Right lobe of liver (tissue), 4 donors: ENCODE results near the gene NOTCH3.

ENCODE experiments used
- POLR2A ChIP-seq: fragments of 450-650 bp; IDR thresholded peaks from one replicate; pipeline ENCODE4 v1.6.1; 2017; ENCODE audit warnings: antibody characterized with exemption, mild to moderate bottlenecking
- TF ChIP-seq, protein P1 (sequence below), 4 donors: fragments of 200-600 bp in 3 of 4; fragments of 450-650 bp in 1 of 4; IDR thresholded peaks; one replicate each; pipeline versions ENCODE4 v1.5.1 to v1.8.0; 2016 to 2022; ENCODE audit warnings: antibody characterized with exemption in 4 of 4, mild to moderate bottlenecking in 2 of 4
- donor health status: DM: no; HTN: no; CAD: no.
- donor health status: DM: no; HTN: no; CAD: no.
- donor health status: DM: no; HTN: yes; CAD: no.

DNA sequence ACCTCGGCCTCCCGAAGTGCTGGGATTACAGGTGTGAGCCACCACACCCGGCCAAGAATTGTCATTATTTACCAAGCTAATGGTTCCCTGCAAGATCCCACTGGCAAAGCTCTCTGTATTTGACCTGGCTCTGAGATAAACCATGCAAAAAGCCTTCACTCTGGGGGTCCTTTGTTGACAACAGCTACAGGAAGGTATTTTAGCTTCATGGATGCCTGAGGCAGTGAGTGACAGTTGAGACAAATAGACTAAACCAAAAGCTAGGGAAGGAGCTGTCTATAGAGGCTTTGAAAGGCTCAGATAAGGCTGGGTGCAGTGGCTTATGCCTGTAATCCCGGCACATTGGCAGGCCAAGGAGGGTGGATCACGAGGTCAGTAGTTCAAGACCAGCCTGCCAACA, 45.5 kb downstream of the NOTCH3 start:
- TF ChIP-seq, protein P1, sequence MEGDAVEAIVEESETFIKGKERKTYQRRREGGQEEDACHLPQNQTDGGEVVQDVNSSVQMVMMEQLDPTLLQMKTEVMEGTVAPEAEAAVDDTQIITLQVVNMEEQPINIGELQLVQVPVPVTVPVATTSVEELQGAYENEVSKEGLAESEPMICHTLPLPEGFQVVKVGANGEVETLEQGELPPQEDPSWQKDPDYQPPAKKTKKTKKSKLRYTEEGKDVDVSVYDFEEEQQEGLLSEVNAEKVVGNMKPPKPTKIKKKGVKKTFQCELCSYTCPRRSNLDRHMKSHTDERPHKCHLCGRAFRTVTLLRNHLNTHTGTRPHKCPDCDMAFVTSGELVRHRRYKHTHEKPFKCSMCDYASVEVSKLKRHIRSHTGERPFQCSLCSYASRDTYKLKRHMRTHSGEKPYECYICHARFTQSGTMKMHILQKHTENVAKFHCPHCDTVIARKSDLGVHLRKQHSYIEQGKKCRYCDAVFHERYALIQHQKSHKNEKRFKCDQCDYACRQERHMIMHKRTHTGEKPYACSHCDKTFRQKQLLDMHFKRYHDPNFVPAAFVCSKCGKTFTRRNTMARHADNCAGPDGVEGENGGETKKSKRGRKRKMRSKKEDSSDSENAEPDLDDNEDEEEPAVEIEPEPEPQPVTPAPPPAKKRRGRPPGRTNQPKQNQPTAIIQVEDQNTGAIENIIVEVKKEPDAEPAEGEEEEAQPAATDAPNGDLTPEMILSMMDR (IDR thresholded peaks at IDR 0.05) = no peak
- TF ChIP-seq POLR2A = no peak
